GM18505 (cell line): ENCODE measurements around the gene UBE2H.
"Not testable (repeated sequence)": the region's sequence is repeated elsewhere in the genome, so short reads cannot be mapped to it uniquely, and the experiment has no call there.

Experiments
- ATAC-seq: cut with Tn5 transposase; IDR thresholded peaks from one replicate; pipeline ENCODE4 v1.9.1; 2021; ENCODE audit not compliant: unreplicated experiment
- POLR2A ChIP-seq: IDR thresholded peaks from 4 replicates; pipeline ENCODE4 v1.6.1; 2011; ENCODE audit warnings: borderline replicate concordance; ENCODE audit not compliant: insufficient read depth, insufficient read length; ENCODE audit errors: extremely low read depth

The UBE2H gene

DNA sequence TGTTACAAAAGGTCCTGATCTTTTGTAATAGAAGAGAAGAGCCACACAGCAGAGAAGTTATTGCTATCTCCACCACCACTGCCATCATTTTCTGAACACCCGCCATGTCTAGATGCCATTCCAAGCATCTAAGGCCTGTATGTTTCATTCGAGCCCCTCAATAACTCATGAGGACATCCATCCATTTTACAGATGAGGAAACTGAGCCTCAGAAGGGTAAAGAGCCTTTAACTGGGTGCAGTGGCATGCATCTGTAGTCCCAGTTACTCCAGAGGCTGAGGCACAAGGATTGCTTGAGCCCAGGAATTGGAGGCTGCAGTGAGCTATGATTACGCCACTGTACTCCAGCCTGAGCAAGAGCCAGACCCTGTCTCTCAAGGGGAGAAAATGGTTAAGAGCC, 39.3 kb downstream of the UBE2H start:
- no peak for ATAC-seq
- TF ChIP-seq POLR2A, result no peak

DNA sequence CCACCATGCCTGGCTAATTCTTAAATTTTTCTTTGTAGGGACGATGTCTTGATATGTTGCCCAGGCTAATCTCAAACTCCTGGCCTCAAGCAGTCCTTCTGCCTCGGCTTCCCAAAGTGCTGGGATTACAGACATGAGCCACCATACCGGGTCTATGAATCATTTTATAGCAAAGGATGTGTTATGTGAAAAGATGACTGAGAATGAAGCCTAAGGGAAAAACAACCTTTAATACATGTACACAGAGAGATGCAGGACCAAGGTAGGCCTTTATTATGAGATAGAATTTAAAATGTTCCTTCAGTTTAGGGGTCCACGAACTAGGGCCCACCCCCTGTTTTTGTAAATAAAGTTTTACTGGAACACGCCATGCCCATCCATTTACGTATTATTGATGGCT, 41.0 kb downstream of the UBE2H start:
- TF ChIP-seq POLR2A, result no peak
- ATAC-seq, result no peak

- ATAC-seq, result no peak
- no peak for TF ChIP-seq POLR2A
Measured at GRCh38 chr7:129909669-129910068, 43.1 kb downstream of the UBE2H start.

GRCh38 chr7:129908181-129908580, 44.6 kb downstream of the UBE2H start:
- TF ChIP-seq POLR2A, result no peak
- ATAC-seq, result no peak

DNA sequence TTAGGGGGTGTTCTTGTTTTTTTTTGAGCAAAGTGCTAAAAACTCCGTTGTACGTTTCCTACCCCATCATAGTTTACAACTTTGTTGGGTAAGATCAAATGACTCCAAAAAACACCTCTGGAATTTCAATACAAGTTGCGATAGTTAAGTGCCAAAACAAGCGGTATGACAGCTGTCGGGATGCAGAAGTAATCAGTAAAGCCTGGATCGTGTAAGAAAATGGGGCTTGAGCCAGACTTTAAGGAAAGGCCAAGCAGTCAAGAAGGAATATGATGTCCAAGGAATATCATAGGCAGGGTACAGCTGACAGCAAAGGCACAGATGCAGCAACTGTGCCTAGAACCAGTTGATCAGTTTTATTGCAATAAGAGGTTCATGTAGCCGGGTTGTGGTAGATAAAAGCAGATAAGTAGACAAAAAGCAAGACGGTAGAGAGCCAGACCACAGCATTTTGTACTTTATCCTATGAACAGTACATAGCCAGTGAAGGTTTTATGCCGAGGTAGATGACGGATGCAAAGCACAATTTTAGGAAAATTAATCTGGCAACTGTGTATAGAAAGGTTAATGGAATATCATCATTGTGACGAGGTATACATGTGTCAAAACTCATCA, 45.5 kb downstream of the UBE2H start:
- ATAC-seq, result no peak
- no peak for TF ChIP-seq POLR2A

DNA sequence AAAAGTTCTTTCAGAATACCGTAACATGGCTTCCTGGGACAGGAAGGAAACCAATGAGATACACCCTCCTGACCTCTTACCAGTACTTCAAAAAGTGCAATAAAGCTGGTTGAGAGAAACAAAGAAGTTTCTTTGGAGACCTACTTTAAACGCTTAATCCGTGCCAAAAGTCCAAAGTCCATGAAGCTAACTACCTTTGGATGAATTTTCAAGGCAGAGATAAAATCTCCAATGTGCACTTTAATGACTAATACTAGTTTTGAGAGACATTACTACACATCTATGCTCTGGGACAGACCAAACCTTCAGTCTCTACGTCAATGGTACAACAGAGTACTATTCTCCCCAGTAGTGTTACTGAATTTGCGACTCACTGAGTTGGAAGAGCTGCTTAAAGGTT, 46.1 kb downstream of the UBE2H start:
- no peak for ATAC-seq
- TF ChIP-seq POLR2A, result no peak

- TF ChIP-seq POLR2A, result no peak
- peak; percentile 74 for ATAC-seq
Measured at GRCh38 chr7:129903935-129904334, 48.8 kb downstream of the UBE2H start.

DNA sequence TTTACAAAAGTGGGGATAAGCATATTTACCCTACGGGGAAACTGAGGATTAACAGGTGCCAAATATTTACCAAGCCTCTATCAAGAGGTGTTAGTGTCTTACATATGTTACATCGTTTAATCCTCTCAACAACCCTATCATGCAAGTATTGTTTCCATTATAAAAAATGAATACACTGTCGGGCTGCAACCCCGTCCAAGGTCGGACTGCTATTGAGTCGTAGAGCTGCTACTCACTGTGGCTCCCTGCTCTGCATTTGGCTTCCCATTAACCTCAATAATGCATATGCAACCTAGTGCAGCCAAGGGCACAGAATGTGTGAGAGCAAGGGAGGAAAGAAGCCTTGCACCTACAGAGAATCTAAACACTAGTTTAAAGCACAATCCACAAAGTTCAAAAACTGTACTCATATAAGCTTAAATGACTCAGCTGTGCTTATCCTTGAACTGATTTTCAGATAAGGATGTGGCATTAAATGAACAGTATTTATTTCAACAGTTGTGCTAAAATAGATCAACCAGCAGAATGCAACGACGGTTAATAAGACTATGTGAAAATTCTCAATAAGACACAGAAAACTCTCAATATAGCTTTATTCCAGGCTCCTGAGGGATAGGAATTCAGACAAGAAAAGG, 49.9 kb downstream of the UBE2H start:
- no peak for TF ChIP-seq POLR2A
- ATAC-seq, result no peak

DNA sequence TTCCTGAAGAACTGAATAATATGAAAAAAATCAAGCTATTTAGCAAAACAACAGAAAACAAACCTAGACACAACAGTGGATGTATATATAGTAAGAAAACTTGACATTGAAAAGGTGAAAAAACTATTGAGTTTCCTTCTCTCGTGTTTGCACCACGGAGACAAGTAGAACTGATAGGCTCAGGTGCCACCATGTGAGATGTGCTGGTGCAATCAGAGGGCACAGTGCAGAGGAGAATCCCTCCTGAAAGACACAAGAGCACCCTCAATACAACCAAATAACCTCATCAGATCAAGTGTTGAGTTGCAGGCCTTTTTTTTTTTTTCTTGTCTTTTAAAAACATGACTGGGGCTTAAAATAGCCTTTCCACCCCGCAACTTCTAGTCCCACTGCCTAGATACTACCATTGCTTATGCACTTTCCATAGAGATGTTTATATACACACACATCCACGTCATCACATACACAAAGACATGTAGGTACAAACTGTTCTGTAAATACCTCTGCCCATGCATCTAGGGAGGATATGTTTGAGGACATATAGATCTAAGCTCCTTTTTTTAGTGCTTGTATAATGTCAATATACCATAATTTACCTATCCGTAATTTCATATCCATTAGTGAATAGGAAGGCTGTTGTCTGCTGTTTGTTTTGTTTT, 54.1 kb downstream of the UBE2H start:
- no peak for TF ChIP-seq POLR2A
- ATAC-seq, result no peak

GRCh38 chr7:129898007-129898406, 54.8 kb downstream of the UBE2H start:
- TF ChIP-seq POLR2A, result no peak
- no peak for ATAC-seq

DNA sequence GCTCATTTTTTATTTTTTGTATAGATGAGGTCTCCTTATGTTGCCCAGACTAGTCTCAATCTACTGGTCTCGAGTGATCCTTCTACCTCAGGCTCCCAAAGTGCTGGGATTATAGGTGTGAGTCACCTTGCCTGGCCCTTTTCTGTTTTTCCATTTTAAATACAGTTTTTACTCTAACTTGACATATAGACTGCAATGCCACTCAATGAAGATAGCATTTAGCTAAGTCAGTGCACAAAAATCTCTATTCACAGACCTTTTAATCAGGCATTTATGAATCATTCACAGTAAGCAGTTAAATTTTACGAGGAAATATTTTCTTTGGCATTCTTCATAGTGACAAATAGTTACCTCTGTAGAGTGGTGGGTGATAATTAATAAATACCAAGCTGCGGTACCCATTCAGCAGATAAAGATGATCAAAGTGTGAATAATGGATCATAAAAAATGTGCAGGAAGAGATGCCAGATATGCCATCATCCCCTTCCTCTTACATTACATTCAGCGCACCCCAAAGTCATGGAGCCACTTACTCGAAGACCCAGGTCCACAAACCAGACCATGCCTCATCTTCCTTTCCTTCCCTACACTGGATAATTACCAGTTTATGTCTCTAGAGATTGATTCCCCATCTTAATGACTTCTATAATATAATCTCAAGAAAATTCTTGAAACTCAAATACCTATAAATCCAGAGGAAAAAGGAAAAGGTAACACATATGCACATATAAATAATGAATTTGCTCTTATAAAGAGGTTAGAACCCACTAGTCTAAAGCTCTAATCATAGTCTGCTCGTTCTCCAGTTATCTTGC, 56.0 kb downstream of the UBE2H start:
- no peak for TF ChIP-seq POLR2A
- ATAC-seq, result no peak

DNA sequence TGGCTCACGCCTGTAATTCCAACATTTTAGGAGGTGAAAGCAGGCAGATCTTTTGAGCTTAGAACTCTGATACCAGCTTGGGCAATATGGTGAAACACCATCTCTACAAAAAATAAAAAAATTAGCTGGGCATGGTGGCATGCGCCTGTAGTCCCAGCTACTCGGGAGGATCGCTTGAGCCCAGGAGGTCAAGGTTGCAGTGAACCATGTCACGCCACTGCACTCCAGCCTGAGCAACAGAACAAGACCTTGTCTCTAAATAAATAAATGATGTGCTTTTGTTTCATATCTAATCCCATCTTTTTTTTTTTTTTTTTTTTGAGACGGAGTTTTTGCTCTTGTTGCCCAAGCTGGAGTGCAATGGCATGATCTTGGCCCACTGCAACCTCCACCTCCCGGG, 58.6 kb downstream of the UBE2H start:
- not testable (repeated sequence) for ATAC-seq

- no peak for ATAC-seq
- TF ChIP-seq POLR2A, result no peak
Measured at GRCh38 chr7:129890090-129890489, 62.7 kb downstream of the UBE2H start.
